GM12878 (cell line): Measurements from ENCODE around the gene MFN2. TPM values are rescaled to one million over a fixed set of nuclear protein-coding genes. Genes with fewer than 3 reads are reported as not detected.

Experiments used
- ATAC-seq: fragments of 200-7000 bp; cut with Tn5 transposase; 3 replicates; pipeline ENCODE4 v1.9.1; 2020; ENCODE audit warnings: mild to moderate bottlenecking, moderate library complexity
- BruUV-seq: library from RNA; stranded (reverse); fragments of 400-500 nt; replicated peaks from 2 replicates; lab custom pipeline; 2021; lab: Mats Ljungman, UMichigan
- CTCF ChIA-PET: fragments of 300-600 bp; sonication (Branson Sonifier 250); formaldehyde crosslinking; extraction: SDS; loops from one replicate; lab custom pipeline; 2021; ENCODE audit warnings: inconsistent platforms; lab: Yijun Ruan, JAX
- POLR2A ChIA-PET: fragments of 350-600 bp; formaldehyde crosslinking; extraction: SDS; loops from one replicate; lab custom pipeline; 2021; ENCODE audit warnings: inconsistent platforms; lab: Charles Lee
- RAD21 ChIA-PET: fragments of 300-600 bp; sonication (Branson Sonifier 250); formaldehyde crosslinking; loops from one replicate; lab custom pipeline; 2023; ENCODE audit warnings: antibody characterized with exemption; ENCODE audit not compliant: unreplicated experiment; lab: Charles Lee
- SMC1A ChIA-PET: fragments of 300-600 bp; sonication (Branson Sonifier 250); formaldehyde crosslinking; loops from one replicate; lab custom pipeline; 2023; ENCODE audit not compliant: unreplicated experiment, uncharacterized antibody; lab: Charles Lee
- DNase-seq: peaks from one replicate; pipeline ENCODE4 v3.0.0-alpha.2; 2011; ENCODE audit warnings: low read depth, low spot score
- FAIRE-seq: peaks from 3 replicates; lab custom pipeline; 2011; peaks lifted over from hg19 to GRCh38; lab: Jason Lieb, UNC
- H2AFZ ChIP-seq: 2 replicates; pipeline ENCODE4 v1.6.0; 2011; ENCODE audit warnings: low read depth, low read length, control low read depth; ENCODE audit not compliant: control insufficient read depth
- H3K27ac ChIP-seq: 2 replicates; pipeline ENCODE4 v1.5.1; 2011; ENCODE audit warnings: control low read depth; ENCODE audit not compliant: control insufficient read depth, insufficient read depth
- H3K27me3 ChIP-seq, 2 experiments: replicated peaks in 1 of 2; 2 replicates each; pipeline versions ENCODE4 v1.6.0 to v1.6.1; 2011; ENCODE audit warnings: low read length in 1 of 2; ENCODE audit not compliant: control insufficient read depth in 2 of 2, insufficient read depth in 2 of 2
- H3K36me3 ChIP-seq, 2 experiments: 2 replicates each; pipeline ENCODE4 v1.5.1; 2011; ENCODE audit warnings: low read length in 1 of 2; ENCODE audit not compliant: control insufficient read depth in 2 of 2, insufficient read depth in 2 of 2
- H3K4me1 ChIP-seq: 2 replicates; pipeline ENCODE4 v1.6.1; 2011; ENCODE audit warnings: mild to moderate bottlenecking, low read length, moderate library complexity, mixed read lengths; ENCODE audit not compliant: control insufficient read depth, insufficient read depth
- H3K4me2 ChIP-seq: 2 replicates; pipeline ENCODE4 v1.6.0; 2011; ENCODE audit warnings: control low read depth; ENCODE audit not compliant: control insufficient read depth, insufficient read depth
- H3K4me3 ChIP-seq: fragments of 200-600 bp; sonication (generic); 2 replicates; pipeline ENCODE4 v1.5.1; 2016
- H3K79me2 ChIP-seq: 2 replicates; pipeline ENCODE4 v1.6.0; 2011; ENCODE audit warnings: low read length; ENCODE audit not compliant: control insufficient read depth, insufficient read depth
- H3K9ac ChIP-seq: 2 replicates; pipeline ENCODE4 v1.8.0; 2011; ENCODE audit warnings: low read length, control low read depth, mixed read lengths; ENCODE audit not compliant: control insufficient read depth, insufficient read depth
- H3K9me3 ChIP-seq: replicated peaks from 3 replicates; pipeline ENCODE4 v1.5.1; 2011; ENCODE audit warnings: mild to moderate bottlenecking, low read length; ENCODE audit not compliant: control insufficient read depth, insufficient read depth
- H4K20me1 ChIP-seq: 2 replicates; pipeline ENCODE4 v1.6.0; 2011; ENCODE audit not compliant: control insufficient read depth, insufficient read depth
- BACH1 ChIP-seq: fragments of 450-650 bp; IDR thresholded peaks from 2 replicates; pipeline ENCODE4 v1.6.1; 2017; ENCODE audit warnings: mild to moderate bottlenecking, borderline replicate concordance
- CUX1 ChIP-seq: IDR thresholded peaks from 2 replicates; pipeline ENCODE4 v1.6.1; 2012; ENCODE audit warnings: improper control_type of control experiment, low read depth, low read length; ENCODE audit not compliant: insufficient replicate concordance
- MXI1 ChIP-seq: fragments of 150-350 bp; IDR thresholded peaks from 2 replicates; pipeline ENCODE4 v1.6.1; 2011; ENCODE audit warnings: low read depth, mild to moderate bottlenecking, inconsistent platforms, low read length, improper control_type of control experiment
- WGBS: methylation state at CpG from one replicate; pipeline ENCODE4 v1.1.6; 2016; ENCODE audit warnings: low lambda C conversion rate; ENCODE audit not compliant: insufficient replicate concordance, insufficient coverage; ENCODE audit errors: missing lambda C conversion rate; 5-methylcytosine and 5-hydroxymethylcytosine counted together
- in situ Hi-C: fragments of 300-500 bp; cut with MboI; formaldehyde crosslinking; loops from 9 replicates; pipeline ENCODE4 v1.14.3; 2018; ENCODE audit warnings: mixed read lengths
- intact Hi-C: fragments of 100-400 bp; cut with micrococcal nuclease; formaldehyde crosslinking; loops from one replicate; pipeline ENCODE4 v1.14.2; 2022; ENCODE audit not compliant: unreplicated experiment
- polyA plus RNA-seq, 11 experiments: library from polyadenylated mRNA; depleted of rRNA in 4 of 11; unstranded in 6 of 11; stranded (reverse) in 5 of 11; fragments of >200 nt; fragmentation: Nextera tagmentation in 4 of 11; fragmentation: Illumina TruSeq in 1 of 11; extraction: Ambion mirVana in 4 of 11; extraction: Trizol in 1 of 11; gene quantifications; 1 replicate in 1 of 11; 2 replicates in 10 of 11; pipeline versions ENCODE4 v1.2.1 to v1.2.3, GENCODE V29; 2011 to 2016; ENCODE audit warnings: inconsistent platforms in 2 of 11, missing spikeins in 2 of 11, low read depth in 1 of 11
- total RNA-seq, 4 experiments: library from RNA; depleted of rRNA in 3 of 4; stranded (reverse); fragments of >200 nt in 3 of 4; fragmentation: Illumina TruSeq in 1 of 4; extraction: Trizol in 1 of 4; gene quantifications; 2 replicates each; pipeline versions ENCODE4 v1.2.1 to v1.2.3, GENCODE V29; 2013 to 2021
- TF ChIP-seq, protein P1 (sequence below): IDR thresholded peaks from 2 replicates; pipeline ENCODE4 v1.6.1; 2012; ENCODE audit warnings: low read length, inconsistent platforms

MFN2 gene
- total and polyA plus RNA-seq, 10 of the 15 experiments (the other 5 are each of a cell fraction or from before 2014, with no cell fraction given): 5.3 to 64.4 (median 48.1) TPM

DNA sequence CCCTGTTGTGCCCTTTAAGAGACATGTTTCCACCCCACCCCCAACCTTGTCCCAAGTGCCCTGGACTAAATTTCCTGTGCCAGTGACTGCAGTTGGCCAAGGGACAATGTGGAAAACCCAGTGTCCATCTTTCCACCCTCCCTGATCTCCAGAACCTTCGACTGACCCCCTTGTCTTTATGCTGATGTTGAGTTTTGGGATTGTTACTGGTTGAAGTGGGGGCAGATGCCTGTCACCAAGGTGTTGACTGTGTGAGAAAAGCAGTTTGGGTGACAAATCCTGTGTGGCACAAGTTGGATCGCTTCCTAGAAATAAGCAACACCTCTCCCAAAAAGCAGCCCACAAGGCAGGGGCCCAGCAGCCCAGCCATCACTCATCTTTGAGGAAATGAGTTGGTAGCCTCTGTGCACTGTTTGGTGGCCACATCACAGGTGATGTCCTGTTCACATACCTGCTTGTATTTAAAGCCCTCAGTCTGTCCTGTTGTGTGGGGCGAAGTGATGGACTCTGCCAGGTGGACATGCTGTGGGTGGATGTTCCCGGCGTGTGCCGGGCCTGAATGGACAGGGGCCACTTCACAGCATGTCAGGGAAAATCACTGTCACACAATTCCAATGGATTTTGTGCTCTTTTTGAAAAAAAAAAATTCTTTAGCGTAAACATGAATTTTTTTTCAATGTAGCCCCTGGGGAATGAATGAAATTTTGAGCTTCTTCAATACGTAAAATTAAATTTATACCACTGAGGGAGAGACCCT, 32.5 kb downstream of the MFN2 start:
- no peak for ATAC-seq
- Histone ChIP-seq H3K4me1 (no peaks in the 10 kb centered on the region), H3K27ac (no peak overlapping the region), H3K4me3 (no peak overlapping the region), H4K20me1 (no peaks in the 10 kb centered on the region), H2AFZ (no peak overlapping the region), H3K4me2 (no peak overlapping the region), H3K27me3 (no peaks in the 10 kb centered on the region), H3K9me3 (no peaks in the 10 kb centered on the region), H3K9ac (no peak overlapping the region), H3K36me3 (peaks cover 11 to 19% of the 10 kb centered on the region in 2 experiments; a peak in 3 of 4 replicates), H3K79me2 (no peaks in the 10 kb centered on the region)
- TSS peak; percentile 71 for BruUV-seq
- SMC1A ChIA-PET: interaction anchor here (1.0 to 1.2 kb wide), 2 partner anchors 10 to 25 kb away, joined by 3 to 4 read pairs; no protein-coding TSS in a partner anchor
- peak; percentile 13 for FAIRE-seq
- WGBS: 98% methylated on average over 8 of the region's 8 CpGs
- RAD21 ChIA-PET: no interaction called here
- intact Hi-C loops (no loop called here), in situ Hi-C loops (no loop called here)
- TF ChIP-seq CUX1 (no peak), MXI1 (no peak), BACH1 (no peak)
- TF ChIP-seq, protein P1, sequence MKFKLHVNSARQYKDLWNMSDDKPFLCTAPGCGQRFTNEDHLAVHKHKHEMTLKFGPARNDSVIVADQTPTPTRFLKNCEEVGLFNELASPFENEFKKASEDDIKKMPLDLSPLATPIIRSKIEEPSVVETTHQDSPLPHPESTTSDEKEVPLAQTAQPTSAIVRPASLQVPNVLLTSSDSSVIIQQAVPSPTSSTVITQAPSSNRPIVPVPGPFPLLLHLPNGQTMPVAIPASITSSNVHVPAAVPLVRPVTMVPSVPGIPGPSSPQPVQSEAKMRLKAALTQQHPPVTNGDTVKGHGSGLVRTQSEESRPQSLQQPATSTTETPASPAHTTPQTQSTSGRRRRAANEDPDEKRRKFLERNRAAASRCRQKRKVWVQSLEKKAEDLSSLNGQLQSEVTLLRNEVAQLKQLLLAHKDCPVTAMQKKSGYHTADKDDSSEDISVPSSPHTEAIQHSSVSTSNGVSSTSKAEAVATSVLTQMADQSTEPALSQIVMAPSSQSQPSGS: no peak
- no peak for DNase-seq
- POLR2A ChIA-PET: interaction anchor here (0.5 kb wide), 1 partner anchor 80 kb away, joined by 3 read pairs; no protein-coding TSS in a partner anchor
- CTCF ChIA-PET: interaction anchor here (0.9 to 1.1 kb wide), 2 partner anchors 8 to 19 kb away, joined by 3 to 4 read pairs; no protein-coding TSS in a partner anchor
